ENCODE data around the gene MAMLD1. TPM values are rescaled to one million over a fixed set of nuclear protein-coding genes. Genes with fewer than 3 reads are reported as not detected.

Gene MAMLD1
- total and polyA plus RNA-seq, 9 of the 15 experiments (the other 6 are each of a cell fraction or from before 2014, with no cell fraction given), result 0.12 to 0.18 TPM; not detected in 7

GRCh38 chrX:150472306-150472705 lies 109.2 kb downstream of the MAMLD1 start:
- BruUV-seq (replicated peaks), result no TSS peak
- no peak overlapping the region for H2AFZ ChIP-seq (ENCODE audit: low read depth, low read length)
- no peaks in the 10 kb centered on the region for H3K4me1 ChIP-seq (replicated peaks in 1 of 2; ENCODE audit: control insufficient read depth in 2 of 2, insufficient read depth in 2 of 2, low read length in 2 of 2)
- POLR2A ChIA-PET, result no interaction called here
- H3K27me3 ChIP-seq (ENCODE audit: control insufficient read depth in 2 of 2, insufficient read depth in 2 of 2, low read length in 2 of 2), result peaks cover 0 to 56% of the 10 kb centered on the region in 2 experiments; a peak in 4 of 5 replicates
- intact Hi-C loops (cut with micrococcal nuclease) (no loop called here), in situ Hi-C loops (cut with MboI) (no loop called here)
- no peaks in the 10 kb centered on the region for H4K20me1 ChIP-seq (replicated peaks; ENCODE audit: control insufficient read depth, insufficient read depth, low read length)
- WGBS (ENCODE audit: insufficient coverage, low coverage, missing lambda C conversion rate), result 5% methylated on average over 4 of the region's 4 CpGs
- H3K4me2 ChIP-seq (ENCODE audit: insufficient read depth, low read length), result no peak overlapping the region
- no peak for FAIRE-seq
- H3K79me2 ChIP-seq (ENCODE audit: control insufficient read depth, insufficient read depth, low read length), result no peaks in the 10 kb centered on the region
- CTCF ChIA-PET (ENCODE audit: low intra/inter-chr PET ratio), result no interaction called here
- no peaks in the 10 kb centered on the region for H3K9me3 ChIP-seq (replicated peaks; ENCODE audit: control insufficient read depth, insufficient read depth, low read depth, low read length)
- no peak overlapping the region for H3K9ac ChIP-seq (ENCODE audit: insufficient read depth in 1 of 2, low read depth in 2 of 2, low read length in 2 of 2)
- ATAC-seq, result no peak
- no peak overlapping the region for H3K4me3 ChIP-seq
- H3K36me3 ChIP-seq (ENCODE audit: control insufficient read depth, insufficient read depth, low read length), result no peaks in the 10 kb centered on the region
- DNase-seq (ENCODE audit: extremely low read depth in 1 of 4, low spot score in 3 of 4), result no peak
- no peaks in the 10 kb centered on the region for H3K9me1 ChIP-seq (ENCODE audit: control insufficient read depth, insufficient read depth, low read length)
- no peak overlapping the region for H3K27ac ChIP-seq (ENCODE audit: extremely low read depth, low read depth, low read length)
- TF ChIP-seq MTA3 (IDR thresholded peaks at IDR 0.05; ENCODE audit: borderline replicate concordance), result no peak
- no peak for TF ChIP-seq ZNF583 (CRISPR knock-in tag; IDR thresholded peaks at IDR 0.05)
- TF ChIP-seq SMARCA4 (IDR thresholded peaks at IDR 0.05), result no peak
- TF ChIP-seq ZNF77 (CRISPR knock-in tag; IDR thresholded peaks at IDR 0.05), result no peak
- TF ChIP-seq TCF3 (CRISPR knock-in tag; IDR thresholded peaks at IDR 0.05), result no peak
- no peak for TF ChIP-seq SAFB (IDR thresholded peaks at IDR 0.05; ENCODE audit: borderline replicate concordance, low read depth, low read length)
- no peak for TF ChIP-seq ZNF311 (CRISPR knock-in tag; IDR thresholded peaks at IDR 0.05)
- TF ChIP-seq ZBTB9 (CRISPR knock-in tag; IDR thresholded peaks at IDR 0.05), result no peak
- TF ChIP-seq NR0B1 (IDR thresholded peaks at IDR 0.05; ENCODE audit: partially characterized antibody), result no peak
- TF ChIP-seq ZBTB17 (CRISPR knock-in tag; IDR thresholded peaks at IDR 0.05), result no peak
- TF ChIP-seq REST (IDR thresholded peaks at IDR 0.05; ENCODE audit: borderline replicate concordance), result no peak
- no peak for TF ChIP-seq REST (CRISPR knock-in tag; IDR thresholded peaks at IDR 0.05; ENCODE audit: low read depth)
- TF ChIP-seq RAD21 (CRISPR knock-in tag; conservative IDR thresholded peaks at IDR 0.05 in 1 of 2, IDR thresholded peaks at IDR 0.05 in 1 of 2), result no peak
- TF ChIP-seq HMGN3 (IDR thresholded peaks at IDR 0.05; ENCODE audit: borderline replicate concordance, extremely low read depth, insufficient read length, low read depth, low read length), result no peak

Measured in K562 (cell line).